G401 (cell line): ENCODE results near the gene TNPO3. TPM values are rescaled to one million over a fixed set of nuclear protein-coding genes. Genes with fewer than 3 reads are reported as not detected.
"Not testable (repeated sequence)": the region's sequence is repeated elsewhere in the genome, so short reads cannot be mapped to it uniquely, and the experiment has no call there.

Source experiments
- DNase-seq: peaks from one replicate; pipeline ENCODE4 v3.0.0-alpha.2; 2015; ENCODE audit warnings: low spot score
- in situ Hi-C: cut with HindIII; loops from 2 replicates; pipeline ENCODE4 v1.10.0; 2016; ENCODE audit warnings: low sequenced_read_pairs, mixed read lengths
- total RNA-seq: library from RNA; depleted of rRNA; stranded (reverse); fragments of >200 nt; shearing (Covaris generic); gene quantifications from 2 replicates; pipeline ENCODE4 v1.2.3, GENCODE V29; 2014

The TNPO3 gene
- total RNA-seq, 1 experiment from 2014 or later: 71.4 TPM

DNA sequence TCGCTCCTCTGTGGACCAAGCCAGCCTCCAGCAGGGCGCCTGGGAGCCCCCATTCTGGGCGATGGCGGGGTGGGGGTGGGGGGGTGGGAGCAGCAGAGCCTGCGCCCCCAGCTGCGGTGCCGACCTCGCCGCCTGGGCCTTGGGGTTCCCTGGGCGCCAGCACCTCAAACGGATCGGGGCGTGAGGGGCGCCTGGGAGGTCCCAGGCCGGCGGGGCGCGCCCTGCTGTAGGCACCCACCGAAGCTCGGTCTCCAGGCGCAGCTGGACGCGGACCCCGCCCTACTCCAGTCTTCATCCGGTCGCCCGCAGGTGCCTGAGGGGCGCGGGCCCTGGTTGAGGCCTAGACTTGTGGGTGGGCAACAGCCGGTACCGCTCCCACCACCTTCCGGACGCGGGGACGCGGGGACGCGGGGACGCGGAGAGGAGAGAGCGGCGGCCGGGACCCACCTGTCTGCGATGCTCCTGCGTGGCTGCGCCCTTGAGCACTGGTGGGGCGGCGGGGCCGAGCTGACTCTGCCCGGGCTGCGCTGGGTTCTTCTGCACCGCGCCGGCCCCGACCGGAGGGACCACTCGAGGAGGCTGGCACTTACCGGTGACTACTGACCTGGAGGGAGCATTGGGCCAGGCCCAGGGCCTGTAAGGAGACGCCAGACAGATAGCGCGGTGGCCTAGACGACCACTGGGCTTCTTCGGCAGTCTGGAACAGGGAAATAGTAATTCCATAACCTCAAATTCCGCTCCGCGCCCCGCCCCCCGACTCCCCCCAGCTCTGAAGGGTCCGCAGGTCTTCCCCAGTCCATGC, 138.9 kb downstream of the TNPO3 start:
- in situ Hi-C loops: no loop called here
- no peak for DNase-seq

- no peak for DNase-seq
- in situ Hi-C loops: no loop called here
Observed at GRCh38 chr7:128915271-128915819, 139.6 kb downstream of the TNPO3 start.

GRCh38 chr7:128914566-128915151, 140.3 kb downstream of the TNPO3 start:
- in situ Hi-C loops: no loop called here
- no peak for DNase-seq

DNA sequence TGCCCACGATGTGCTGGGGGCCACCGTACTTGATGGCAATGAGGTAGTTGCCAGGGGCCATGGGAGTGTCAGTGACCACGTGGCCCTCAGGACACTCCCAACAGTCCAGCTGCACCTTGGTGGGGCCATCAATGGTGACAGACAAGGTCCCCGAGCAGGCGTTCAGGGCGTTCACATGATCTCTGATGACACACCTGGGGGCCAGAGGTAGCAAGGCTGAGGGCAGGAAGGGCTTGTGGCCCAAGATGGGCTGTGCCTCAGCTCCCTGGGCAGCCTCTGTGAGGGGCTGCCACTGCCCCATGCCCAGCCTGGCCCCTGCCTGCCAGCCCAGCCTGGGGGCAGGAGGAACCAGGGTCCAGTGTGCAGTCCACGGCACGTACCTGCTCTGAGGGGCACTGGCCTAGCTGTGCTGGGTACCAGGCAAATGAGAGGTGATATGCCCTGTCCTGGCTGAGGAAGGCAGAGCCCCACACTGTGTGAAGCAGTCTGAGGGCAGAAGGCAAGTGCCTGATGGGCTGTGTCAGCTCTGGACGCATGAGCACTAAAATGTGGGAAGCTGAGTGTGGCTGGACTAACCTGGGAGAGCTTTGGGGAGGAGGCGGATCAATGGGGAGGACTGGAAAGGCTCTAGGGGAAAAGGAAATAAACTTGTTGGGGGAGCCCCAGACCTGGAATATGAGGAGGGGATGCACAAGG, 140.9 kb downstream of the TNPO3 start:
- in situ Hi-C loops: no loop called here
- DNase-seq: no peak

DNA sequence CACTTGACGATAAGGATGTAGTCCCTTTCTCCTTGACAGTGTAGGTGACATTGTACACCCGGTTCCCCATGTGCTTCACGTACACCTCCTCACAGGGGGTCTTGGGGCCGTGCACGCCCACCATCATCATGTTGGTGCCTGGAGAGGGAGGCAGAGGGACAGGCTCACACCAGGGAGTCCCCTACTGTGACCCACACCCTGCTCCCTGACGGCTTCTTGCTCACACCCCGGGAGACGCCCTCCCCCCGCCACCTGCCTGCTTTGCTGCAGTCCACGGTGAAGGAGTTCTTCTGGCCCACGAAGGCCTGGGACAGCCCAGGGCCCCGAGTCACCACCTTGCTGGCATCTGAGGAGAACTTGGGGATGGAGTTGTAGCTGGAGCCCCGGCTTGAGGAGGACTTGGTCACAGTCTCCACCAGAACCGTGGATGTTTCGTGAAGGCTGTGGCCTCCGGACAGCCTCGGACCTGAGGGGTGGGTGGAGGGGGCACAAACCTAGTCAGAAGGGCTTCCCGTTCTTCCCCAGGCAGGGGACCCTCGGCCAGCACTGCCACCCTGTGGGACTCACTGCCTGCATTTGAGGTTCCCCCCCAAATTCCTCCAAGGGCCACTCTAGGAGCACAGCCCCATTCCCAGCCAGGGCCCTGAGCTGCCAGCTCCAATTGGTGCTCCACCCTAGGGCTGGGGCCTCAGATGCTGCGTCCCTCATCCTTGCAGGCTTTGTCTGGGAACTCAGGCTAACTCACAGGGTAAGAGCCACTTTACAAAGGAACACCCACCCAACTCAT, 142.0 kb downstream of the TNPO3 start:
- in situ Hi-C loops, DNase-seq: not testable (repeated sequence)

- in situ Hi-C loops: no loop called here
- DNase-seq: no peak
Observed at GRCh38 chr7:128912281-128912680, 142.6 kb downstream of the TNPO3 start.

- peak; percentile 57 for DNase-seq
- in situ Hi-C loops: no loop called here
Observed at GRCh38 chr7:128911423-128912031, 143.4 kb downstream of the TNPO3 start.

GRCh38 chr7:128910569-128910945, 144.4 kb downstream of the TNPO3 start, which contains the start of gene KCP:
Gene KCP (minus strand): TSS chr7:128910709. CDS start chr7:128910676, 33 bp downstream.
- in situ Hi-C loops: no loop called here
- DNase-seq: no peak

DNA sequence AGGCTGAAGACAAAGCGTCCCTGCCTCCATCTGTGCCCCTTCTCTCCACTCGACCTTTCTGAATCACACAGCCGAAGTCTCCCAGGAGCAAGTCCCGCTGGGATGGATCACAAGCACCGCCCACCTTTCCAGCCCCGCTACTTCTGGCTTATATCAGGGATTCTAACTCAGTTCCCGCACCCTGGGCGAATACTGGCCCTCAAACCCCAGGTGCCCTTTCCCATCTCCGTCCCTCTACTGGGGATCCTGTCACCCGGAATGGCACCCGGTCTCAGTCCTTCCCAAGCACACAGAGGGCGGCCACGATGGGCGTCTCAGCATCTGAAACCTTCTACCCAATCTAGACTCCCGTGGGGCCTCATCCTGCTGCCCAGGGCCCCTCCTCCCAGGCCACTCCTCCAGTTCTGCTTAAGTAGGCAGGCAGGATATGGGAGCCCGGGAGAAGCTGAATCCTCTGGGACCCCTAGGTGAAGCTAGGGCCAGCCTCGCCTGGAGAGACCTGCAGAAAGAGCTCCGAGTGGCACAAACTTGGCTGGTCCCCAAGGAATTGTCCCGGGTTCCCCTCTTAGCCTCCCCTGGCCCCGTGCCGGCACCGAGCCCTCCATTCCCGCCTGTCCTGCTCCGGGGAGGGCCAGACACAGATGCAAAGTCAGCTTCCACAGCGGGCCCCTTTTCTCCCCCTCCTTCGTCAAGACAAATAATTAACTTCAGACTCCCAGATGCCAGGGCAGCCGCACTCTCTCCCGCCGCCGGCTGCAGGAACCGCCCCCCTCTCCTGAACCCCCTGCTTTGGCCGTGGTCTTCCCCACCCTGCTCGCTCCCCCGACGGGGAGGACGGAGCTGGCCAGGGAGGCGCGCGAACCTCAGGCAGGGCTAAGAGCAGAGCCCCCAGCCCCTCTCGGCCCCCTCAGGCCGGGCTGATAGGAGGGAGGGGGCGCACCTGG, 145.0 kb downstream of the TNPO3 start:
- in situ Hi-C loops: no loop called here
- peak; percentile 34 for DNase-seq

GRCh38 chr7:128908750-128909624, 145.9 kb downstream of the TNPO3 start:
- in situ Hi-C loops: no loop called here
- no peak for DNase-seq

DNA sequence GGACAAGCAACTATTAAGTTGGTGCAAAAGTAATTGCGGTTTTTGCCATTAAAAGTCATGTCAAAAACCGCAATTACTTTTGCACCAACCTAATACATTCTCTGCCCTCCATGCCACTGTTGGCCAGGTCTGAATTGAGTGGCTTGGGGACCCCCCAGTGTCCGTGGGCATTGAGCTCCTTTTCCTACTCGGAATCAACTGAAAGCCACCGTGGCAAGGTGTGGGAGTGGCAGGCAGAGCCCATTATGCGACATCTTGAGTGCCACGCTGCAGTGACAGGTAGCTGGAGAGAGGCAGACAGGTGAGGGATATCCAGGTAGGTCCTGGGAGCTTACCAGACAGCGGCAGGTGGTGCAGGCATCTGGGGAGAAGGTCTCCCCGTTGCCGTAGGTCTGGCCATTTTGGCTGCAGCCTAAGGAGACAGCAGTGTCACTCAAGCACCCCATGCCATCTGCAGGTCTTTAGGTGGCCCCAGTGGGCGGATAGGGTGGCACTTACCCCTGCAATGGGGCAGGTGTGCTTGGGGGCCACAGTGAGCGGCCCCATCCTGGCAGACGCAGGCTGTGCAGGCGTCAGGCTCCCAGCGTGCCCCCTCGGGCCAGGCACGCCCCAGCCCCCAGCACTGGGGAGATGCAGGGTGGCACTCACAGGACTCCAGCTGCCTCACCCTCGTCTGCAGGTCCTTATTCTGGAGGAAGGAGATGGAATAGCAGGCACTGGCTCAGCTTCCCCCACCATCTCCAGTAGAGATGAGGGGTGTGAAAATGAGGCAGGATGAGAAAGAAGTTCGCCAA, 147.9 kb downstream of the TNPO3 start:
- DNase-seq: no peak
- in situ Hi-C loops: no loop called here

DNA sequence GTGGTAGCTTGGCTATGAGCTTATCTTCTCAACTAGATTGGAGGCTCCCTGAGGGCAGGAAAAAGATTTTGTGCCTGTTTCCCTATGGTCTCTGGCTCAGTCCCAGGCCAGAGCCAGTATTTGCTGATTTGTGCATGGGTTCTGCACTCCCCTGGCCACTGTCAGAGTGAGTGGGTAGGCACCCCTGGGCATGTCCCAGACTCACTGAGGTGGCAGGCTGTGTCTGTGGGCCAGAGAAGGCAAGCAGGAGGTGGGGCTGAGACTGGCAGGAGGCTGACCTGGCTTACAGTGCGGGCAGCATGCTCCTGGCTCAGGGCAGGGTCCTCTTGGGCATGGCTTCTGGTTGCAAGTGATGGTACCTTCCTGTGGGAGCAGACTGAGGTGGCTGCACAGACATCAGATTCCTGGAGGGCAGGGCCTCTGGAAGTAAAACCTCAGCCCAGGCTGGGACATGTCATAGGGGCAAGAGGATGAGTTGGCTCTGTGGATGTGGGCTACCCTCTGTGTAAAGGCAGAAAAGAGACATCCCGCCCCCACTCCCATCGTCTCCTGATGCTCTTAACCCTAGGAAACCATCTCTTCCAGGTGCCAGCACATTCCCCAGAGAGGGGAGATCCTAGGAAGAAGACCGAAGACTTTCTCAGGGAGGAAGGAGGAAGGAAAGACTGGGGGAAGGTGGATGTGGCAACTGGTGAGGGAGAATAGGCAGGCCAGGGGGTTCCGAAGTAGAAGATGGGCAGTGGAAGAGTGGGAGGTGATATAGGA, 148.7 kb downstream of the TNPO3 start:
- in situ Hi-C loops: no loop called here
- DNase-seq: no peak

- in situ Hi-C loops: no loop called here
- peak; percentile 44 for DNase-seq
Observed at GRCh38 chr7:128904381-128905197, 150.3 kb downstream of the TNPO3 start.
